ENCODE measurements around the gene WFDC8. TPM values are rescaled to one million over a fixed set of nuclear protein-coding genes. Genes with fewer than 3 reads are reported as not detected.
A peak's percentile ranks its signal among the peaks of the same experiment; 100 is the strongest.

Gene WFDC8
- total and polyA plus RNA-seq, 2 of the 13 experiments (the other 11 are each of a cell fraction or from before 2014, with no cell fraction given), result not detected

GRCh38 chr20:45592574-45593189 is 13.6 kb upstream of the WFDC8 start (continued):
- TF ChIP-seq NR2F1 (CRISPR knock-in tag; IDR thresholded peaks at IDR 0.05) (0 out of 4 replicates have a peak, but pooled peaks of 1 of the 2 experiments have one; percentile 37), ATF2 (CRISPR knock-in tag; IDR thresholded peaks at IDR 0.05) (no peak), STAG1 (CRISPR knock-in tag; IDR thresholded peaks at IDR 0.05) (peak; percentile 81), HNRNPUL1 (IDR thresholded peaks at IDR 0.05; ENCODE audit: low read depth, low read length) (no peak), FOXP4 (CRISPR knock-in tag; IDR thresholded peaks at IDR 0.05) (no peak), MNT (IDR thresholded peaks at IDR 0.05) (no peak), PRPF4 (IDR thresholded peaks at IDR 0.05; ENCODE audit: low read depth, low read length, poor library complexity, severe bottlenecking) (no peak), RFXAP (CRISPR knock-in tag; IDR thresholded peaks at IDR 0.05; ENCODE audit: borderline replicate concordance) (no peak), FOXK1 (CRISPR knock-in tag; IDR thresholded peaks at IDR 0.05; ENCODE audit: borderline replicate concordance, low read depth) (no peak), ZNF572 (CRISPR knock-in tag; IDR thresholded peaks at IDR 0.05) (no peak), NONO (IDR thresholded peaks at IDR 0.05) (no peak), NONO (CRISPR knock-in tag; conservative IDR thresholded peaks at IDR 0.05) (no peak), SIX4 (CRISPR knock-in tag; IDR thresholded peaks at IDR 0.05) (no peak), KLF15 (CRISPR knock-in tag; IDR thresholded peaks at IDR 0.05; ENCODE audit: borderline replicate concordance) (no peak), TOPORS (CRISPR knock-in tag; IDR thresholded peaks at IDR 0.05) (no peak), SRF (IDR thresholded peaks at IDR 0.05; ENCODE audit: low read depth, low read length) (no peak), PCBP2 (optimal IDR thresholded peaks at IDR 0.05; ENCODE audit: low read depth, low read length, poor library complexity, severe bottlenecking) (no peak), FOXJ3 (CRISPR knock-in tag; IDR thresholded peaks at IDR 0.05; ENCODE audit: borderline replicate concordance) (no peak), CEBPG (CRISPR knock-in tag; IDR thresholded peaks at IDR 0.05) (peak; percentile 42), PITX1 (CRISPR knock-in tag; IDR thresholded peaks at IDR 0.05) (no peak), SRSF1 (optimal IDR thresholded peaks at IDR 0.05; ENCODE audit: low read depth, low read length) (no peak), ZNF180 (CRISPR knock-in tag; IDR thresholded peaks at IDR 0.05; ENCODE audit: borderline replicate concordance, low read depth) (no peak), ARID3A (IDR thresholded peaks at IDR 0.05; ENCODE audit: low read depth, low read length) (peak; percentile 98)
